Stimulated activated CD8-positive, alpha-beta memory T cell treated with anti-CD3 and anti-CD28 coated beads, Interleukin-15, amount 100 ng/mL, for 4 hours (primary cell): ENCODE measurements around the gene ZBTB6.

Experiments used
- DNase-seq, 2 donors: peaks; one replicate each; pipeline ENCODE4 v3.0.0-alpha.2; 2020; ENCODE audit warnings: low read depth in 2 of 2

The ZBTB6 gene, protein sequence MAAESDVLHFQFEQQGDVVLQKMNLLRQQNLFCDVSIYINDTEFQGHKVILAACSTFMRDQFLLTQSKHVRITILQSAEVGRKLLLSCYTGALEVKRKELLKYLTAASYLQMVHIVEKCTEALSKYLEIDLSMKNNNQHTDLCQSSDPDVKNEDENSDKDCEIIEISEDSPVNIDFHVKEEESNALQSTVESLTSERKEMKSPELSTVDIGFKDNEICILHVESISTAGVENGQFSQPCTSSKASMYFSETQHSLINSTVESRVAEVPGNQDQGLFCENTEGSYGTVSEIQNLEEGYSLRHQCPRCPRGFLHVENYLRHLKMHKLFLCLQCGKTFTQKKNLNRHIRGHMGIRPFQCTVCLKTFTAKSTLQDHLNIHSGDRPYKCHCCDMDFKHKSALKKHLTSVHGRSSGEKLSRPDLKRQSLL

DNA sequence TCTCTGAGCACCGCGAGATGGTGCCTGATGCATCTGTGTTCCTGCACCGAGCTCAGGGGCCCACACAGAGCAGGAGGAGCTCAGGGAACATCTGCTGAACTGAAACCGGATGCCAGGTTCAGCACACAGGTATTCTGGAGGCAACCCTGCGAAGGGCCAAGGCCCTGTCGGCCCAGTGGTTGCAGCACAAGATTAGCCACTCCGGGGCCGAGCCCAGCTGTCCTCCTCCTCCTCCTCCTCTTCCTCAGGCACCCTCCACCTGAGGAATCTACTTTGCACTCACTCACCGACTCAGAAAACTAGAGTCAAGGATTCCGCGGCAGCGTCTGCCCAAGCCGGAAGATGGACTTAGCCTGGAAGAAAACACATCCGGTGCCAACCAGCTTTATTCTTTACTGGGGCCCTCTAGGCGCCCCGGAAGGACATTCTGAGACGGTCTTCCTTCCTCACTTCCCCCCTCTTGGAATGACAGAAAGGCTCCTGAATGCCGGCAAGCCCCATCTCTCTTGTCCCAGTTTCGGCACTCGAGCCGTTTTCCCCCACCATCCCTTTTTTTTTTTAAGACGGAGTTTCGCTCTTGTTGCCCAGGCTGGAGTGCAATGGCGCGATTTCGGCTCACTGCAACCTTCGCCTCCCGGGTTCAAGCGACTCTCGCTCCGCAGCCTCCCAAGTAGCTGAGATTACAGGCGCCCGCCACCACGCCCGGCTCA is at the start of gene ZBTB6:
ZBTB6 (minus strand) TSS at position 360 of the 710 bp plus-strand sequence. CDS start 1,251 bp downstream, outside the sequence.
- peak in 1 of 2 donors; percentile 32 for DNase-seq

DNA sequence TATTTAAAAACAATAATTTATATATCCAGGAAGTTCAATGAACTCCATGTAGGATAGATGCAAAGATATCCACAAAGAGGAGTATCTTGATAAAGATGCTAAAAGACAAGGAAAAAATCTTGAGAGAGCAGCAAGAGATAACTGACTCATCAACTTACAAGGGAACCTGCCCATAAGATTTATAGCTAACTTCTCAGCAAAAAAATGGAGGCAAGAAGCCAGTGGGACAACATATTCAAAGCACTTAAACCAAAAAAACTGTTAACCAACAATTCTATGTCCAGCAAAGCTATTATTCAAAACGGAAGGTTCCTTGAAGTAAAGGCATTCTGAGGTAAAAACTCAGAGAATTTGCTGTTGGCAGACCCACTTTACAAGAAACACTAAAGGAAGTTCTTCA is 48.0 kb upstream of the ZBTB6 start:
- no peak for DNase-seq

DNA sequence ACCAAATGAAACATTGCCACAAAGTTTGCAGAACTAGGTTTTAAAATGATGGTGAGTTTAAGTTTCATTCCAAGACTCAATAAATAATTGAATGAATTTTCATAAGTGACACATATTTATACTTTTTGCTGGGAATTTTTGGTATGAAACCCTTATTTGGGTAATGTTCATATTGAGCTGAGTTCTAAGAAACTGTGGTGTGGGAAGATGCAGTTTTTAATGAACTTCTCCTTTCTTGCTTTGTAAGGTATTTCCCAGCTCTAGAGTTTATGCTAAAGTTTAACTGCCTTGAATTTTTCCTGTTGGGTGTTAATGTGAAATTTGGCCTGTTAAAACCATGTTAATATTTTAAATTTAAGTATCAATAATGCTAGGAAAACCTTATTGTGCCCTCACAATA is 42.8 kb upstream of the ZBTB6 start:
- DNase-seq: no peak

DNA sequence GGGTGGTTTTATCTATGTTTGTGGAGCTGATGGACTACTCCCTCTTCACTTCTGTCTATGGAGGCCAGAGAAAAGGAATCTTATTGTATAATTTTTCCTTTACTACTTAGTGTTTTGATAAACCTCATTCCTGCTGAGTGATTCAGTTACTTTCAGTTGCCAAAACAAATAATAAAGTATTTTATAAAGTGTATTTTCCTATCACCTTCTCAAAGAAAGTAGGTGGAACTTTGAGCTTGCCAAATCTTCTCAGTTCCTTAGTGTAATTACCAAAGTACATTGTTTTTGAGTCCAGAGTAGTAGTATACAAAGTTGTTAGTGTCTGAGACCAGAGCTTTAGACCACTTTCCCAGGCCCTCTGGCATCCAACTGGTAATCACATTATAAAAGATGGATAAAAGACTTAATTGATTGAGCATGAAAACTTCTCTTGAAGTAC is 41.1 kb upstream of the ZBTB6 start:
- DNase-seq: no peak

DNA sequence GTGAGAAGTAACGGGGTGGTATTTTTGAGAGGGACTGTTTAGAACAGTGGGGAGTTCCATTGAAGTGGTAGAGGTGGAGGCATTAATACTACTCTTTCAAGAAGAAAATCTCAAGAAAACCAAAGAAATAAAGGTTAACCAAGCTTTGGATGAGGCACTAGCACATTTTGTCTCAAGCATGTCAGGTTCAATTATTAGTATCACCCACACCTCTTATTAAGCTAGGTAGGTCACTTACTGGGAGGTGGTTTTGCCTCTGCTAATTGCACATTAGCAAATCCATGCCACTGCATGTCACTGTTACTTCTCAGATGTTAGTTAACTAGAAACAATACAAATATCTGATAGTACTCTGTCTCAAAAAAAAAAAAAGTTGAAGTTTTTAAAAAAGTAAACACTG is 37.9 kb upstream of the ZBTB6 start:
- DNase-seq: no peak

DNA sequence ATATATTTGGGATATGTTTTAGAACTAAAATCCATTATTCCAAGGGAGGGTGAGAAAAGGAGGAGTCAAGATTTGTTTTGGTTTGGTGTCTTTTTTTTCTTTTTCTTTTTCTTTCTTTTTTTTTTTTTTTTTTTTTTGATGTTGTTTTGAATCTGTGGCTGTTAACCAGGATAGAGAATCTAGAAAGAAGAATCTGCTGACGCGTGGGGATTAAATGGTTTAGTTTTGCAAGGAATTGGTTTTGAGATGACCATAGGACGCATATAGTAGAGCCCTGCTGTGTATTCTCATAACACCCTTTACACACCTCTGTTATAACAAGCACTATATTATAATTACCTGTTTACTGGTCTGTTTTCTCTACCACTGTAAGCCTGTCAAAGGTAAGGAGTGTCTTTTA is 37.1 kb upstream of the ZBTB6 start:
- DNase-seq: no peak

DNA sequence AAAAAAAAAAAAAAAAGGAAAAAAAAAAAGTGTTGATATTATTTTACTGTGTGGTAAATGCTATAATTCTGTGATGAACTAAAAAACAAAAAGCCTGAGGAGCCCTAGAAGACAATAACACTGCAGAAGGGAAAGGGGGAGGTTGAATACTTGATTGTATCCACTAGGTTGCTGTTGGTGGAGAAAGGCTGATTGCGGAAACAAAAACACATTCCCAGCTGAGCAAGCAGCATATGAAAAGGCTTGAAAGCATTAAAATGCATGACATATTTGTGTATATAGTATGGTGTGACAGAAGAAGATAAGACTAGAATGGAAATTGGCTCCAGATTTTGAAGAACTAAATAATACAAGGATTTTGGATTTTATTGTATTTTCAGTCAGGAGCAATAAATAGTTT is 36.6 kb upstream of the ZBTB6 start:
- no peak for DNase-seq

DNA sequence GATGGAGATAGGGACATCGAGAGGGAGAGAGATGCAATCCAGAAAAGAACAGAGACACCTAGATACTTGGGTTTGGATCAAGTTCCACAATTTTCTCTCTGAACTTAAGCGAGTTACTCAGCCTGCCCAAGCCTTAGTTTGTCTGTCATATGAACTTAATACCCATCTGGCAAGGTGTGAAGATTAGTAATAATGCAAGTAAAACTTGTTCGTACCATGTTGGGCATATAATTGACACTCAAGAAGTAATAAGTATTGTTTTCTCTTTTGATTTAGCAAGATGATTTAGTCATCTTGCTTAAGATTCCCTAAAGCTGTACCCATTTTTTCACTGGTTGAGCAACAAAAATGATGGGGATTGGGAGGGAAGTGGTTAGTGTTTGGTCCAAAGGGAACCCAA is 35.2 kb upstream of the ZBTB6 start:
- DNase-seq: no peak

DNA sequence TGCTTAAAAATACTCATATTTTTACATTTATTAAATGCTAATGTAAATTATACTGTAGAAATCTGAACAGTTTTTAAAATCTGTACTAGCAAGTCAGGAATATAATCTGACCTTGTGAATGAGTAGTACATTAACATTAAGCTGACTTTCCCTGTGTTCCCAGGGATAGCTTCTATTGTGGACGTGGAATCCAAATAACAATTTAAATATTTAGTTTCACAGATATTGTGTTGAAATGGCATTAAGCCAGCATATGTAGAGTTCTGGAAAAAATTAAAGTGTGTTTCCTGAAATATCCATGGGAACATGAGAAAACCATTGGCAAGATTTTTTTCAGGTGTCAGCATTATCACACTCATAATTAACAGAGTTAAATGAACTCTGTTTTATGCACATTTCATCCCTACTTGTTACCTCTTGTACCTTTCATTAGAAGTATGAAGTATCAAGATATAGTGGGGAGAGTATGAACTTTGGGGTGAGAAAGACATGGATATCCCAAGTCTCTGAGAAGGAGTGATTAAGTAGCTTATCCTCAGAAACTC is 33.4 kb upstream of the ZBTB6 start:
- no peak for DNase-seq

DNA sequence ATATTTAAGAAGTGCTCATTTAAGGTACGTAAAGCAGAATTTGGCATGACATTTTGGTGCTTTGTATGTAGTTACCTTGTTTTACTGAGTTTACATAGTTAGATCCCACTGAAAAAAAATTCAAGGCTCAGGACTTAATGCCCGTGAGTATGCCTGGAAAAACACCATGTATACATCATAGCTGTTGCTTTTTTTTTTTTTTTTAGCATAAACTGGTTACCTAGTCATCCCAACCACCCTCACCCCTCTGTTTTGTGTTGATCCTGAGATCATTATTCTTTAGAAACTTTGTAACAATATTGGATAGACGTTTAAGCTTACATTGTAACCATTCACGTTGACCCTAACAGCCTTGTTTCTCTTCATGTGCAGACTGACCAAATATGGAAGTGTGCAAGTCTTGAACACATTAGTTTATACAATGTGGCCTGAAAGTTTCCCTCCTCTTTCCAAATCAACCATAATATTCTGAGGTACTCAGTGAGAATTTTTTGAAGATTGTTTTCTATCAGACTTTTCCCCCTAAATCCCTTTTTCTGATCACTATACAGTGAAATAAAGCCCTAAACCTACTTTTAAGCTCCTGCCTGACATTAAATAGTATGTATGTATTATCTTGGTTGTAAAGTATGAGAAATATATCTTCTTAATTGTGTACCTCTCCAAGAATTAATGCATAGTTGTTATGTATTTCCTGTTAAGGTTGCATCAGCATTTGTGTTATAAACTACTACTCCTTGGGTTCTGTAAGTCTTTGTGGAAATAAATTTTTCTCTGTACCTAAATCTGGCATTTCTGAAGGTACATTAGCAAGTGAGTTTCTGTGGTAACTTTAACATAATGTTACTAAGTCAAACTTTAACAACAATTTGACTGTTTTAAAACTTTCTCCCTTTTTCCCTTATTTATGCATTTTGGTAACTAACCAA is 32.1 kb upstream of the ZBTB6 start:
- no peak for DNase-seq

DNA sequence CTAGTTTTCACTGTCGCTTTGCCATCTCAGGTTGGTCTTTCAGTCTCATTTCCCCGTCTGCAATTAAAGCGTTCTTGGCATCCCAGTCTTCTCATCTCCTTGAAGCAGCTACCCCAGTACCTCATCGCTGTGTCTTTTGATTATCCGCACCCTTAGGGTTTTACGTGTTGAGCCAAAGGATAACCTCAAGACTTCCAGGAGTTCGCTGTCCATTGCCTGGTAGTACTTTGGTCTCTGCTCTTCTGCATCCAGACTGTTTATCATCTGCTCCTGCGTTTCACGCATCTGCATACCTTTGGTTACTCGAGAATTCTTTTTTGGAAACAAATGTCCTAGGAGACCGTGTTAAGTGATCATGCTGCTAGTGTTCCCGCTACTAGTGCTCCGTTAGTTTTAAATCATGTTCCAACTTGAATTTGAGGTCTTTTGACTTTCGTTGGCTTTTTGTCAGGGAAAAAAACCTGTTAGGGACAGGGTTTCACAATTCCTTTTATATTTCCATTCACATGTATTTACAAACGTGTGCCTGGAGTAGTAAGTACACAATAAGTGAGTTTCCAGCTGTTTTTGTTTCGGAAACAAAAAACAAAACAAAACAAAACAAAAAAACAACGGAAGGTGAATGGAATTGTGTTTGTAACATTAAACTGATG is 28.6 kb upstream of the ZBTB6 start:
- DNase-seq: no peak

DNA sequence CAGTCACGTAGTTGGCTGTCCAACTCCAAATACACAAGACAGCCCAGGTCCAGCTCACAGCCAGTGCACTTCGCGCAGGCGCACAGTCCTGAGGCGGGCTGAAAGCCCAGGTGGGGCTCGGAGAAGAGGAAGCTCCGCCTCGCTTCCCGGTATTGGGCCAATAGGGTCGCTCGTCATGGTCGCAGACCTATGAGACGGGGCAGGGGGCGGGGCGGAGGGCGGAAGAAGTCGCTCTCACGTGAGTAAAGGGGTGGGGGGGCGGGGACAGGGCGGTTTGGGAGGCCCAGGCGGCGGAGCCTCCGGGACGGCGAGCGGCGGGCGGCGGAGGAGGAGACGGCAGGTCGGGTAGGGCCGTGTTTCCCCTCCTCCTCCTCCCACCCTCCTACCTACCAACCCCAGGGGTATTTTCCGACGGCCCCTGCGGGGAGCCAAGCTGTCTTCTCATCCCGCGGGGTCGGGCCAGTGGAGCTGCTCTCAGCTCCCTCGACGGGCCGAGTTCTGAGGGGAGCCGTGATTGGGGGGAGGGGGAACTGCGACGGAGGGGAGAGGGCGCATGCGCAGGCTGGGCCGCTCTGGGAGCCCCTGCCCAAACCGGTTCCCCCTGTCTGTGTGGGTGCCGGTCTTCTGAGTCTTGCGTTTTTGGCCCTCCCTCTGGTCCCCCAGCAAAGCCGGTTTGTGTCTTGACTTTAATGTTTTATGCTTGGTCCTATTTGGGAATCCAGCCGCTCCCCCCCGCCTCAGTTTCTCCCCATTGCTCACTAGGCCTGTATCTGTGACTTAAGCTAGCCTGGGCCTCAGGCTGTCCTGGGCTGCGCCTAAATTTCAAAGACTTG is 27.8 kb upstream of the ZBTB6 start, which contains the start of gene RABGAP1:
RABGAP1 (plus strand) TSS at position 272 of the 833 bp plus-strand sequence. CDS start 16,040 bp downstream, outside the sequence.
- DNase-seq: peak; percentile 95 to 97

DNA sequence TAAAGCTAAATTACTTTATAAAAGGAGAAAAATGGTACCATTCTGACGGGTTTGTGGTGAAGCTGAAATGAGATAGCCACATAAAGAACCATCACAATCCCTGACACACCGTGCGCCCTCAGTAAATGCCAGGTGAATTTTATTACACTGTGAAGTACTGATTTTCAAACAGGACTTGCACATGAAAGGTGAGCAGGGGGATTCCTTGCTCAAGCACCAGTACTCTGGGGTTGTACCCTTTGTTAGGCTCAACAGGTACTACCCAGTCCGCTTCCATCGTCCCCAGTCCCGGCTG is 27.3 kb upstream of the ZBTB6 start:
- DNase-seq: no peak

DNA sequence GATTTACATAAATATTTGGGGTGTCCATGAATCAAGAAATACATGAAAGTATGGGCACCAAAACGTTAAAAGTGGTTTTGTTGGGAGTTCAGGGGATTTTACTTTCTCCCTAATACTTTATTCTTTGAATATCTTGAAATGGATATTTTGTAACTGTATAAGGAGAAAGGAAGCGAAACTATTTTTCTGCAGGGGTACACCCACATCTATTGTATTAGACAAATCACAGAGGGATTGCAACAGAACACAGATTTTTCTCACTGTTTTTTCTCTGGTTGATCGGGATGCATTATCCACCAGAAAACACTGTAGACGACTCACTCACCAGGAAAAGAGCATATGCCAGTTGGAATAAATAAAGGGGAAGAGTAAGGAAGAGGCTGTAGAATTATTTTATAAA is 26.5 kb upstream of the ZBTB6 start:
- no peak for DNase-seq

DNA sequence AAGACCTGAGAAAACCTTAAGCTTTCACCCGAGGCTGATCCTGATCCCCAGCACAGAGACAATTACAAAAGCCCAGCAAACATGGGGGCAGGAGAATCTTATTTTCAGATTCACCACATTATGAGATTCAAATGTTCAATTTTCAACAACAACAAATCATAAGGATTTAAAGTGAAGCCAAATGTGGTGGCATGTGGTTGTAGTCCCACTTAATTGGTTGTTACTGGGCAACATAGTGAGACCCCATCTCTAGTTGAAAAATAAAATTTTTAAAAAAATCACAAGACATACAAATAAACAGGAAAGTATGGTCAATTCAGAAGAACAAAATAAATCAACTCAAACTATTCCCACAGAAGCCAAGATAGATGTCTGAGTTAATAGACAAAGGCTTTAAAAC is 23.8 kb upstream of the ZBTB6 start:
- no peak for DNase-seq

DNA sequence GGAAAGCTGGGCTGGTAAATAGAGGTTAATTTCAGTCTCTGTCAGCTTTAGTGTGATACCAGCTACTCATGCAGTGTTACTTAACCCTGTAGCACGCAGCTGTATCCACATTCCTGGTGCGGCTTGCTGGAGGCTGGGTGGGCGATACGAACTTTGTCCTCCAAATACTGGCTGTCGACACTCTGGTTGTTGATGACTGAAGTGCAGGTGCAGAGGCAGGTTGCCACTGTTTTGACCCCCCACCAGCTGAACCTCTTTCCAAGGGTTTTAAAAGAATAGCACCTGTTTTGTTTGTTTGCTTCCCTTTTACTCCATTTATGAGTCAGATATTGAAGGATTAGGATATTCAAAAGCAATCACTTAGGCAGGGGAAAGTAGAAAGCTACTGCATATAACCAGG is 23.3 kb upstream of the ZBTB6 start:
- DNase-seq: no peak

DNA sequence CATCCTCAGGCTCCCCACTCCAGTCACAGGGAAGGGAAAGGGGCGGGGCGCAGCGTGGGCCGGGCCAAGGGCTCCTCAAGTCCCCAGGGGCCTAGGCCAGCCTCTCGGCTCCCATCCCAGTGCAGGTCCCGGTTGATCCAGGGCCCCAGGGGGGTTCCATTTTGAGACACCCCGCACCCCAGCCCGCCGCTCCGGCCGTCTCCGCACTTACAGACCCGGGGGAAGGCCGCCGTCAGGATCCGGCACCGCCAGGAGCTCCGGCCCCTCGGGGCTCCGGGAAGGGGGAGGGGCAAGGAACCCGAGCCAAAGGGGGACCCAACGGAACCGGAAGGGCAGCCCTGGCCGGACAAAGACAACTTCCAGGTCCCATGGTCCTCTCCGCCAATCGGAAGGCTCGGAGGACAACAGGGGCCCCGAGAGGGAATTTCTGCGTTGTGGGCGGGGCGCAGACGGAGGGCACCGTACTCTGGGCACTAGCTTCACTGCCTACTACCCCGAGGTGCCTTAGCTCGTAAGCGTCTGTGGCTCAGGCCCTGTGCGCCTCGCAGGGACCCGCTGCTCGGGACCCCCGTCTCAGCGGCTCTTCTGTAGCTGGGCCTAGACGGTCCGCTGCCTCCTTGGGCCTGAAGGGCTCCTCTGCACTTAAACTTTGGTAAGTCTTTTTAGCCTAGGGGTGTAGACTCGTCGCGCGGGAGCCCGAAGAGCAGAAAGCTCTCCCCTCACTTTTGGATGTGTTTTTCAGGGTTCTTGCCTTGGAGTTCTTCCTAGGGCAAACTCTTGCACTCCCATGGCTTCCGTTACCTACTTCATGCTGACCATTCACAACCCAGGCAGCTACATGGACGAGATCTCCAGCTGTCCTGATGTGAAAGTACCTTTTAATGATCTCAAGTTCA is 18.4 kb upstream of the ZBTB6 start, which contains the start of gene ZBTB26:
ZBTB26 (minus strand) TSS at position 287 of the 896 bp plus-strand sequence. CDS start 11,578 bp downstream, outside the sequence.
- DNase-seq: peak; percentile 72 to 78

DNA sequence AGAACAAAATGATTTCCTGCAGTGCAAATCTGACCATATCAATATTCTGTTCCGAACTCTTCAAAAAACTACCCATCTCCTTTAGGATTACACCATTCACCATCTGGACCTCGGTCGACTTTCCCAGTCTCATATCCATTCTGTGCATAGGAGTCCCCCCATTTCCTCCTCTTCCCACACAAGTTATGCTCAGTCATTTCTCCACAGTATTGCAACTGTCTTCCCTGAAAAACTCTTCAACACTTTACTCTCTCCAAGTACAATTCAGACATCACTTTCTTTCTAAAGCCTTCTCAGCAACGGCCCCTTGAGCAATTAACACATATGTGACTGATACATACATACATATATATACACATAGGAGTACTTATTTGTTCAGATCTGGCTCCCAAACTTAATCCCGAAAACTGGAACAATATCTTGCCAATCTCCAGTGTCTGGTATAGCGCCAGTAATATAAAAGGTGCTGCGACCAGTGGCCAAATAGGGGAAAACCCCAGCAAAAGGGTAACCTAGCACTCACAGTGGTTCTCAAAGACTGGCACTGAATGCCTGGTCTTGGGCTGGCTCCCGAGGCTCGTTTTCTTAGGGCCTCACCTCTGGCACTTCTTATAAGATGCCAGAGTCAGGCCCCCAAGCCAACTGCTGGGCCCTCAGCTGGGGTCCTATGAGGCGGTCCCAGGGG is 17.6 kb upstream of the ZBTB6 start:
- no peak for DNase-seq
